ENCODE data around the gene TEK. TPM values are rescaled to one million over a fixed set of nuclear protein-coding genes. Genes with fewer than 3 reads are reported as not detected.

Gene TEK
- total and polyA plus RNA-seq, 2 experiments from 2014 or later = 0.60 to 1.4 TPM

GRCh38 chr9:27193886-27194285 lies 84.9 kb downstream of the TEK start:
- no peak for DNase-seq (ENCODE audit: low read depth in 1 of 2, low spot score in 1 of 2)
- no peak for TF ChIP-seq CTCF (IDR thresholded peaks at IDR 0.05; ENCODE audit: low read depth, low read length)
- H3K27ac ChIP-seq = no peak overlapping the region
- no peaks in the 10 kb centered on the region for H3K4me1 ChIP-seq (ENCODE audit: low read depth)
- H3K4me3 ChIP-seq = no peak overlapping the region
- no peaks in the 10 kb centered on the region for H3K36me3 ChIP-seq
- H3K9me3 ChIP-seq (ENCODE audit: low read depth) = no peaks in the 10 kb centered on the region
- no peaks in the 10 kb centered on the region for H3K27me3 ChIP-seq

GRCh38 chr9:27194401-27195091 lies 85.5 kb downstream of the TEK start:
- Histone ChIP-seq H3K4me1 (ENCODE audit: low read depth) (no peaks in the 10 kb centered on the region), H3K4me3 (no peak overlapping the region), H3K27me3 (no peaks in the 10 kb centered on the region), H3K27ac (no peak overlapping the region), H3K36me3 (no peaks in the 10 kb centered on the region), H3K9me3 (ENCODE audit: low read depth) (no peaks in the 10 kb centered on the region)
- no peak for TF ChIP-seq CTCF (IDR thresholded peaks at IDR 0.05; ENCODE audit: low read depth, low read length)
- DNase-seq (ENCODE audit: low read depth in 1 of 2, low spot score in 1 of 2) = peak in 1 of 2 donors; percentile 80

- H3K4me1 ChIP-seq (ENCODE audit: low read depth) = no peaks in the 10 kb centered on the region
- TF ChIP-seq CTCF (IDR thresholded peaks at IDR 0.05; ENCODE audit: low read depth, low read length) = no peak
- no peak overlapping the region for H3K27ac ChIP-seq
- no peak for DNase-seq (ENCODE audit: low read depth in 1 of 2, low spot score in 1 of 2)
- H3K27me3 ChIP-seq = no peaks in the 10 kb centered on the region
- no peaks in the 10 kb centered on the region for H3K36me3 ChIP-seq
- no peaks in the 10 kb centered on the region for H3K9me3 ChIP-seq (ENCODE audit: low read depth)
- H3K4me3 ChIP-seq = no peak overlapping the region
Observed at GRCh38 chr9:27195191-27195590, 86.2 kb downstream of the TEK start.

- Histone ChIP-seq H3K4me1 (ENCODE audit: low read depth) (no peaks in the 10 kb centered on the region), H3K9me3 (ENCODE audit: low read depth) (no peaks in the 10 kb centered on the region), H3K27ac (no peak overlapping the region), H3K36me3 (no peaks in the 10 kb centered on the region), H3K27me3 (no peaks in the 10 kb centered on the region), H3K4me3 (no peak overlapping the region)
- no peak for DNase-seq (ENCODE audit: low read depth in 1 of 2, low spot score in 1 of 2)
- TF ChIP-seq CTCF (IDR thresholded peaks at IDR 0.05; ENCODE audit: low read depth, low read length) = no peak
Observed at GRCh38 chr9:27196383-27196782, 87.4 kb downstream of the TEK start.

- Histone ChIP-seq H3K4me3 (no peak overlapping the region), H3K27ac (no peak overlapping the region), H3K4me1 (ENCODE audit: low read depth) (no peaks in the 10 kb centered on the region), H3K27me3 (no peaks in the 10 kb centered on the region), H3K9me3 (ENCODE audit: low read depth) (no peaks in the 10 kb centered on the region), H3K36me3 (no peaks in the 10 kb centered on the region)
- TF ChIP-seq CTCF (IDR thresholded peaks at IDR 0.05; ENCODE audit: low read depth, low read length) = no peak
- peak in 1 of 2 donors; percentile 7 for DNase-seq (ENCODE audit: low read depth in 1 of 2, low spot score in 1 of 2)
Observed at GRCh38 chr9:27198190-27198589, 89.2 kb downstream of the TEK start.
